ENCODE measurements around the gene TTC7B.

Gene TTC7B

DNA sequence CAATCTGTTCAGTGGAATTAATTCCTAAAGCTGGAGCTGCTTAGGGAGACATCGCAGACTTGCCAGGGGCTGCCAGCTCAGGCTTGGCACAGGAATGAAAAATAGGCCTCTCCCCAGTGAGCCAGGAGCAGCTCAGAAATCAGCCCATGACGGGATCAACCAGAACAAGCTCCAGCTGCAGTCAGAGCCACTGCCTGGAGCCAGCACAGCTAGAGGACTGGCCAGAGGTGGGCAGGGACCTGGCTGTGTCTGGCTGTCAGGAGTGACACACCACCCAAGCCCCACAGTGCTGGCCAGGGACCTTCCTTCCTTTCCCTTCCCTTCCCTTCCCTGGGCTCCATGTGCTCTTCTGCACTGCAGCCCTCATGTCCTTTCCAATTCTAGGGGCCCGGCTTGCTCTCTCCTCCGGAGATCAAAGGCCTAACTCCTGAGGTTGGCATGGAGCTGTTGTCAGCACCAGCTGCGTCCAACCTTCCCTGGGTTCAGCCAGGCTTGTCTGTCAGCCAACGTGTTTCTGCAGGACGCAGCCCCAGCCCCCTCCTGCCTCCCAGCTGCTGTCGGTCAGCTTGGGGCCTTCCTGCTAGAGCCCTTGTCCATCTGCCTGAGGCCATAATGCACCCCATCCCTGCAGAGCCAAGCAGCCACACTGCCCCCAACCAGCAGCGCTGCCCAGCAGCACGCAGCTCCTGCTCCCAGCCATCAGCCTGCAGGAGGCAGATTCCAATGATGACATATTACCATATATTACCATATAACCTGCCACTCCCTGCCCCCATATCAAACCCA is 270.1 kb downstream of the TTC7B start:
- DNase-seq (ENCODE audit: low spot score) = no peak

DNA sequence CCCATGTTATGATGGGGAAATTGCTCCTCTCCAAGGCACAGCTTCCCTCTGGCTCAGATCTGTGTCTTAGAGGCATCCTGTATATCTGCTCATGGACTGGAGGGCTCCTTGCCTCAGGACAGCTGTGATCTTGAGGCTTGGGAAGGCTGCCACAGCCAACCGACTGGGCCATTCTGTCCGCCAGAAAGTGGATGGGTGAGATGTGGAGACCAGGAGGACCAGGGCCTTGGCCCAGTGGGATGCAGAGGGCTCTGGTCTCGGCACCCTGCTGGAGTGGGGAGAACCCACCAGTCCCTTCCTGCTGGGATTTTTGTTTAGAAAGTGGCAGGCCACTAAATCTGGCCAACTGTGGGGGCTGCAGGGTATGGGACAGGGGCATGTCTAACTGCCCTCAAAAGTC is 270.8 kb downstream of the TTC7B start:
- no peak for DNase-seq (ENCODE audit: low spot score)

DNA sequence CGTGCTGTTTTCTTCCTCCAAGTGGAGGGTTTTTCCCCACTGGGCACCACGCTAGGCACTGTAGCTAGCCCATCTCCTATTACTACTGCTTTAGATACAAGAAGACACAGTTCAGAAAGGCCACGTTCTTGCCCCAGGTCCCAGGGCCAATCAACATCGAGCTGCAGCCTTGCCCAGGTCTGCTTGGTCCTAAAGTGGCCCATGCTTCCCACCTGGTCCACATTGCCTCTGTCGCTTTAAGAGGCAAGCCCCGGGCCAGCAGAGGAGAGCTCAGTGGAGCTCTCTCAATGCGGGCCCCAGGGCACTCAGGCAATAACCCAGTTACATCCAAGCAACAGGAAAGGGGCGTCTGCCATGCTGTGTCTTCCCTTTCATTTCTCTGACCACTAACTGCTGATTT is 271.3 kb downstream of the TTC7B start:
- DNase-seq (ENCODE audit: low spot score) = no peak

DNA sequence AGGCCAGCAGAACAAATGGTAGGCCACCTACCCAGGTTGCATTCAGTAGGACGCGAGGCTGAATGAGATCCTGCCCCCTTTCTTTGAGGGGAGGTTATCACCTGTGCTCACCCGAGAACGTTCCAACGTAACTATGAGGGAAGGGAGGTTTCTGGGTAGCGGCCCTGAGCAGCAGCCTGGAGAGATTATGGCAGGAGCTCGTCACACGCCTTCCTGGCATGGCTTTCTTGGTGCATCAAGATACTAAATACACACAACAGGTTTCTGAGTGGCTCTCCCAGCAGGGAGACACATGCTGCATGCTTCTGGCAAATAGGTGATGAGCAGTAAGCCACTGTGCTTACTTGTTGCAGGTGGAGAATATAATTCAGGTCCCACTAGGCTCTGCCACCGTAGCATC is 271.7 kb downstream of the TTC7B start:
- DNase-seq (ENCODE audit: low spot score) = no peak

DNA sequence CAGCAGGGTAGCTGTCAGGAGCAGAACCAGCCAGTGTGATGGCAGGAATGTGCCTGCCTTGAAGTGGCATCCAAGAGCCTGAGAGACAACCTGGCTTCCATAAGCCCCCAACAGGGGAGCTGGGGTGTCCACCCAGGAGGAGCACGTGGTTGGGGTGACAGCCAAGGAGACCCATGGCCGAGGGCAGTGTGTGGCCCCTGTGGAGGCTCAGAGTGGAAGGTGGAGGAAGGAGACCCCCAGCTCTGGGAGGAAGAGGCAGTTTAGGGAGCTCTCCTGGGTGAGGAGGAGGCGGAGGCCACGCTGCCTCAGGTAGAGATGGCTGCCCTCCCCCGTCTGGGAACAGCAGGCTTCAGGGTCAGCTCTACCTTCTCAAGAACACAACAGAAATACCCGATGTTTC is 272.4 kb downstream of the TTC7B start:
- no peak for DNase-seq (ENCODE audit: low spot score)

DNA sequence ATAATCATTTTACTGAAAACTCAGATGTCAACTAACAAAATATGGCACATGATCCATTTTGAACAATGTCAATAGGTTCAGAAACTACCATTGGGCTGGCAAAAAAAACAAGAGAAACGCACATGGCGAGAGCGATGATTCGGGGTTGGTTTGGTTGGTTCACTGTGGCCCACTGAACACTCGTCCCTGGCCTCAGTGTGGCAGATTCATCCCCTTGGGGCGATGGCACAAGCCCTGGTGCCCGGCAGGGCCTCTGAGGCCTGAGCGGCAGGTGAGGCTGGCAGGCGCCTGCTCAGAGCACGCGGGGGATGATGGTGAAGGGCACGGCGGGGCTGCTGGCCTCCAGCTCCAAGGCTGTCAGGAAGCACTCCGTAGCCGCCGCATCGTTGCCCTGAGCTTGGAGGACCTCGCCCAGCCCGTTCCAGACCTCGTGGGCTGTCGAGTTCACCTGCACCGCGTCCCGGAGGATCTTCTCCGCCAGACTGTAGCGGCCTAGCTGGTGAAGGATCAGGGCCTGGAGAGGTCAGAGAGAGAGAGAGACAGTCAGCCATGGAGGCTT is 275.1 kb downstream of the TTC7B start:
- no peak for DNase-seq (ENCODE audit: low spot score)

DNA sequence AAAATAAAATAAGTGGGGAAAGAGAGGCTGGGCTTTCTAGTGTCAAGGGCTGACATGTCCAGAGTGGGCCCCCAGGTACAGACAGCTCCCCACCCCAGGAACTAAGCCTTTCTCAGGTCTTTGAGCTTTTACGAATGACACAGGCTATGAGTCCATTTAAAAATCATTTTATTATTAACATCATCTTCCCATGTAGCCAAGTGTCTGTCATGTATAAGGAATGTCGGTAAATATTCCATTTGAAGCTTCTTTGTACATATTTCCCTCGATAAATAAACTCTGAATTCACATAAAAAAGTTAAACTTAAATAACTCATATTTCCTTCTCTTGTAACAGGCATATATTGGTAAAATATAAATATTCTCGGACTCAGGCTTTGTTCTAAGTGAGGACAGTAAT is 275.8 kb downstream of the TTC7B start:
- DNase-seq (ENCODE audit: low spot score) = no peak

DNA sequence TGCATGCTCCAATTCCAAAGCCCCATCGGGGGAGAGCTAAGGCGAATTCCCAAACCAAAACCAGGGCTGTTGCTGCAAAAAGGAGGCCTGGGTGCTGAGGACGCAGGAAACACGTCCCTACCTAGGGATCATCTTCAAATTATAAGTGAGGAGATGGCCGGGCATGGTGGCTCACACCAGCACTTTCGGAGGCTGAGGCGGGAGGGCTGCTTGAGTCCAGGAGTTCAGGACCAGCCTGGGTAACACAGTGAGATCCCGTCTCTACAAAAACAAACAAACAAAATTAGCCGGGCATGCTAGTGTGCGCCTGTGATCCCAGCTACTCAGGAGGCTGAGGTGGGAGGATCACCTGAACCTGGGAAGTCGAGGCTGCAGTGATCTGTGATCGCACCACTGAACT is 276.2 kb downstream of the TTC7B start:
- no peak for DNase-seq (ENCODE audit: low spot score)

DNA sequence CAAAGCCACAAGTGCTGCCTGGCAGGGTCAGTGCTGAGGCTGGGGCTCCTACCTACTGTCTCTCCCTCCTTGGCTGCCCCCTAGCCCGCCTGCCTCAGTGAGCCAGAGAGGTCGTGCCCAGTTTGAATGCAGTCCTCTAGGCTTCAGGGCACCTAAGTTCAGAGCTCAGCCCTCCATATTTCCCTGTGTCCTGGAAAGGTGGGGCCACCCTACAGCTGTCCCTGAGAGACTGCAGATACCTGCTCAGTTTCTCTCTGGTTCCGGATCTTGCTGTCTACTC is 276.8 kb downstream of the TTC7B start:
- no peak for DNase-seq (ENCODE audit: low spot score)

DNA sequence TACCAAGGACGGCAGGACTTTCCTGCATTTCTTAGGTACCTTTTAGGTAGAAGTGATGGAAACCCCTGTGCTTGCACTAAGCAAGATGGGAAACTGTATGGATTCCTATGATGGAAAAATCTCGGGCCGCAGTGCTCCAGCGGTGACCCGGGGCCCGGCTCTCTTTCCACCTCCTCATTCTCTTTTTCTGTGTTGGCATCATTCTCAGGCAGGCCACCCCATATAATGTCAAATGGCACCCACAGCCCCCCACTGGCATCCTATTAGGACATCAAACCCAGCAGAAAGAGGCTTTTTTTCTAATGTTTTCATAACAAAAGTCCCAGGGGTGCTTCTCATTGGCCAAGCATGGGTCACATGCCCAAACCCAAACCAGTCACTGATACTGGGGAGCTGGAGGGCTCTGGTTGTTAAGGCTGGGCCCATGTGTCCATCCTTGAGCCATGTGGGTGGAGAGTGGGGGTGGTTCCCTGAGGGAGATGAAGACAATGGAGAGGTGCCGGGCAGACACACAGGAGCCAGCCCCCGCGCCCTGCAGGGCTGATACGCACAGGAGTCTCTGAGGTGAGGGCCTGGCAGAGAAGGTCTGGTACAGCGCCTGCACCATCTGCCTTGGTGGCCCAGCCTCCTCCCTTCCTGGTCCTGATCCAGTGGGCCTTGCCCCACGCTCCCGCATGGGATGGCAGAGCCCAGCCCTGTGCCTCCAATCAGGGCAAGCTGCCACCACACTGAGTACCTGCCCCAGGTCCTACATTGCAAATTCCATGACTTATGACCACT is 277.3 kb downstream of the TTC7B start:
- no peak for DNase-seq (ENCODE audit: low spot score)

DNA sequence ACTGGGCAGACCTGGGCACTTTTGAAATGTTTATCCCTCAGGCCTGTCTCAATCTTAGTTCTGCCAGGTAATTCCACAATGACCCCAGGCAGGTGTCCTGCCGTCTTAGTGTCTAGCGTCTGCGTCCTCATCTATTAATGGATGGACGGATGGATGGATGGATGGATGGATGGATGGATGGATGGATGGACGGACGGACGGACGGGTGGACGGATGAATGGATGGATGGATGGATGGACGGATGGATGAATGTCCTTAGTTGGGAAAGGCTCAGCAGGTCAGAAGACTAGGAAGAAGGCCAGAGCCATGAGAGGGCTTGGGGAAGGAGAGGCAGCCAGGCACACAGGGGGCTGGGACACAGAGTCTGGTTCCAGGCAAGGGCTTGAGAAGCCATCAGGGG is 278.1 kb downstream of the TTC7B start:
- no peak for DNase-seq (ENCODE audit: low spot score)

DNA sequence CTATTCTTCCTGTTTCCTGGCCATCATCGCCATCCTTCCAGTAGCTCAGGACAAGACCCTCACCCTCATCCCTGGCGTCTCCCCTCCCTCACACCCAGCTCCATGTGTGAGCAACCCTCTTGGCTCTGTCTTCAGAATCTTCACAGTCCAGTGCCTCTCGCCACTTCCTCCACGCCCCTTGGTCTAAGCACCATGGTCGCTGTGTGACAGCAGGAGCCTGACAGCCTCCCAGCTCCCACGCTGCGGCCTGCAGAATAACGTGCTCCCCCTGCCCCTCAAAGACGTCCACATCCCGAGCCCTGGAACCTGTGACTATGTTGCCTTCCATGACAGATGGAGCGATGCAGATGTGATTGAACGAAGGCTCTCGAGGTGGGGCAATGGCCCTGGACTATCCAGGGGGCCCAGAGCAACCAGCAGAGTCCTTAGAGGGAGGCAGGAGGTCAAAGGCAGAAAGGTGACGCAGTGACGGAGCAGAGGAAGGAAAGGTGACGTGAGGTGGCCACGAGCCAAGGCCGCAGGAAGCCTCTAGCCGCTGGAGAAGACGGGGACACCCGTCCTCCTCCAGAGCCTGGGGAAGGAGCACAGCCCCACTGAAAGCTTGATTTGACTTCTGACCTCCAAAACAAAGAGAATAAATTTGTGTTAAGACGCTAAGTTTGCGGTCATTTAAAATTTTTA is 279.6 kb downstream of the TTC7B start:
- no peak for DNase-seq (ENCODE audit: low spot score)

DNA sequence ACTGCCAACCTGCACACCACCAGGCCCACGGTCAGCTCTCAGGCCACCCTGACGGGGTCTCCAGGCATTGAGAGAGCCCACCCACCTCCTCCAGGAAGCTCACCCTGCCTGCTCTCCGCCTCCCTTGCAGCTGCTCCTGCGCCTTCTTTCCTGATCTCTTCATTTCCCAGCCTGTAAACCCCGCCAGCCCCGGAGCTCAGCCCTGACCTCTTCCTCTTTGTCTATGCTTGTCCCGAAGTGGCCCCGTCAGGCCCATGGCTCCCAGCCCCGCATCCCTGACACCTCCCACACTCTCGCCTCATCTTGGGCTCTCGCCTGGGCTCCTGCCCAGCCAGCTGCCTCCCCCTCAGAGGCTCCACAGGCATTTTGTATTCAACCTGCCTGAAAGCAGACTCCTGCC is 280.1 kb downstream of the TTC7B start:
- no peak for DNase-seq (ENCODE audit: low spot score)

DNA sequence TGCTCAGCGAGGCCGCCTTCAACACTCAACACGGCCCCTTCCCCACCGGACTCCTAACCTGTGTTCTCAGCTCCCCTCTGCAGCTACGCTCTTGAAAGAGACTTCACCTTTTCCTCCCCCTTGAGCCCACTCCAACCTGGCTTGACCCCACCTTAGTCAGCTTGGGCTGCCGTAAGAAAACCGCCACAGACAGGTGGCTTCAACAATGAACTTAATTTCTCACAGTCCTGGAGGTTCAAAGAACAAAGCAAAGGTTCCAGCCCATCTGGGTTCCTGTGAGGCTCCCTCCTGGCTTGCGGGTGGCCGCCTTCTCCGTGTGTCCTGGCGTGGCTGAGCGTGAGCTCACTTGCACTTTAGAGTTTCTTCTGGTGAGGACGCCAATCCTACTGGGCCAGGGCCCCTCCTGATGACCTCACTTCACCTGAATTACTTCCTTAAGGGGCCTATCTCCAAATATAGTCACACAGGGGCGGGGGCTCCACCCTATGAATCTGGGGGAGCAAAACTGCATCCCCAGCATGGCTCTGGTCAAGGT is 280.6 kb downstream of the TTC7B start:
- no peak for DNase-seq (ENCODE audit: low spot score)

DNA sequence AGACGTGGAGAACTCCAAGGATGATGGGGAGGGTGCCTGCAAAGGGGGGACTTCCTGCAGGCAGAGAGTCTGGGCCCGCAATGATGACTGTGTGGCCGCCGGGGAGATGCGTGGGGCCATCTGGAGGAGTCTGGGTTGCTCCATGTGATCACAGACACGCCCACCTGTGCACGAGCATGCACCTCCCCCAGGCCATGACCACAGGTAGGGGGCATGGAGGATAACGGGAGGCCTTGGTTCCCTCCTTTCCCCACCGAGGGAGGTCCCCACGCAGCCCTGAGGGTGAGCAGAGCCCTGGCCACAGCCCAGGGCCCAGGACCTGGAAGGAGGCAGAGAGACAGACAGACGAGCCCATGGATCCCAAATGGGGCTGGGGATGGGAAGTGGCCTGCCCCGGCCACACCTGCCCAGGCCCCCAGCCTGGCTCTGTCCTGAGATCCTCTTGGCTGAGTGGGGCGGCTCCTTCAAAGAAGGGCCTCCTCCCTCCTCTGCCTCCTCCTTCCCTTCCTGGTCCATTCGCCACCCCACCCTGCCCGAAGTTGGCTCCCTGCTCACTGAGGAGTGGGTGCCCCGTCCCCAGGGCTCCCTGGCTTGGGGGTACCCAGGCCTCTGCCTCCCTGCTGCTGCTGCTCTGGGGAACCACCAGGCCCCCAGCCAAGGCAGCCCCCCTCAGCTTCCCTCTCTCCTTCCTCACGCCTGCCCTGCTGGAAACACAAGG is 281.2 kb downstream of the TTC7B start:
- DNase-seq (ENCODE audit: low spot score) = no peak

DNA sequence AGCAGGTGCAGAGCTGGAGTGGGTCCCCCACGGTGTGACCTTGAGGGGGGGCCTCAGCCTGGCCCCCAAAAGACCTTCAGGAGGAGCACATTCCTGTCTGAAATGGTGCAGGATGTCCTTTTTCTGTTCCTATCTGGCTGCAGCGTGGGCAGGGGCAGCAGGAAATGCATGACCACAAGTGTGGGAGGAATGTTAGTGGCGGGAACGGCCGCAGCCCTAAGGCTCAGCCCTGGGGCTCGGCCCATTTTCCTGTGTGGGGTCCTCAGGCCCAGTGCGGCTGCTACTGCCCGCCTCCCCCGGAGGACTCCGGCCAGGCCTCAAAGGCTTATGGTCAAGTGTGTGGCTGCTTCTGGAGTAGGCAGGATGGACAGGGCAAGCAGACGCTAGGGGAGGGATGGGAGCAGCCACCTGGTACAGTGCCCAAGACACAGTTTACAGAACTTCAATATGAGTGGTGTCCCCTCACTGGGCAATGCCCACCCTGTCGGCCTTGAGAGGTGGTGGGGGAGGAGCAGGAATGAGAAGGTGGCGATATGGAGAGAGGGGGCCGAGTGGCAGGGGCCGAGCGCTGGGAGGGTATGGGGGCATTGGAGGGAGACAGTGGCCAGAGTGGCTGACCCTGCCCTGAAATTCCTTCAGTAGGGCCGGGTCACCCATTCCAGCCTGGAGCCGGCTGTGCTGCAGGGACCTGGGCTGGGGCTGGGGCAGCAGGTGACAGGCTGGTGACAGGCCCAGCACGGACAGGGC is 282.0 kb downstream of the TTC7B start:
- DNase-seq (ENCODE audit: low spot score) = no peak

DNA sequence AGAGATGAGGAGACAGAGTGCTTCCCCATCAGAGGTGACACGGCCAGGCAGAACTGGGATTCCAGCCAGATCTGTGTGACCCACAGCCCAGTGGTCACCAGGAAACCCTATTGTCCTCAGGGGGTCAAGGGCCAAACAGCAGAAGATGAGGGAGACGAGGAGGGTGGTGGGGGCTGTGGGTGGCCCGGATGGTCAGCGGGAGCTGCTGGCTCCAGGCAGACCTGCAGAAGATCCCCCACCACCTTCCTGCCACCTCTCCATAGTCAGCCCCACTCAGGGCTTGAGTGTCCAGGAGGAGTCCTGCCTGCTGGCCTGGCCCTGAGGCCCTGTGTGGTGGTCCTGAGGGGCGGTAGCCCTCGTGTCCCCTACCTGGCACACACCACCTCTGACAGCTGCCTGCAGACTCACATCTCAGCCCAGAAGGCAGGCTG is 282.6 kb downstream of the TTC7B start:
- no peak for DNase-seq (ENCODE audit: low spot score)

DNA sequence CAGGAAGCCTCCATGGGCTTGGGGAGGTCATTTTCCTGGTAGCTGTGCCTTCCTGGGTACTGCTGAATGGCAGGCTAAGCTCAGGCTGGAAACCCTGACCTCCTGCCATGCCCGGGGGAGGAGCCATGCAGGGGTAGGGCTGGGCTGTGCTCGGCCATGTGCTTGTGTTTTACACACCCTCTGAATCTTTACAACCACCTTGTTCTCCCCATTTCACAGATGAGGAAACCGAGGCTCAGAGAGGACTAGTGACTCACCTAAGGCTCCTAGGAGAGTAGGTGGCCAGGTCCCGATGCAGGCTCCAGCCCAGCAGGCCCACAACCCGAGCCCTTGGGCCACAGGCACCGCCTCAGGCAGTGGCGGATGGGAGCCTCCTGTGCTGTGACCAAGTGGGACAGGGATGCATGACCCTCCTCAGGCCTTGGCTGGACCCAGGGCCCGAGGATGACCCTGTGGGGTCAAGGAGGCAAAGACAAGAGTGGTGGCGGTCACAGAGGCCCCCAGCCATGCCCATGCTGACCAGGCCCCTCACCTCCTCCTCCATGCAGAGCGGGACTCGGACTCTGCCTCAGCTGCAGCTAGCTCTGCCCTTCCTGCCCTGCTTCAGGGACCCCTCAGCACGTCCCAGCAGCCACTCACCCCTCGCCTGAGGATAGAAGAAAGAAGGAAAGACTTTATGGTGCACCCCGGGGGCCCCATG is 283.3 kb downstream of the TTC7B start:
- no peak for DNase-seq (ENCODE audit: low spot score)

DNA sequence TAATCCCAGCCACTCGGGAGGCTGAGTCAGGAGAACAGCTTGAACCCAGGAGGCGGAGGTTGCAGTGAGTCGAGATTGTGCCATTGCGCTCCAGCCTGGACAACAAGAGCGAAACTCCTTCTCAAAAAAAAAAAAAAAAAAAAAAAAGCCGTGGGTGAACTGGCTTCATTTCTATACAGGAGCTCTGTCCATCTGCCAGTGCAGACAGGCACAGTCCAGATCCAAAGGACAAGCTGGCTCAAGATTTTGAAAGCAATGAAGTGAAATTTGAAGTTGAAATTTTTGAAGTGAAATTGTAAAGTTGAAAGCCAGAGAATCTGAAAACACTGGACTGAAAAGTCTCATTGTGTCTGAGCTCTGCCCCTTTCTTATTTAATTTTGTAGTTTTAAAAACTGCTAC is 284.7 kb downstream of the TTC7B start:
- no peak for DNase-seq (ENCODE audit: low spot score)

DNA sequence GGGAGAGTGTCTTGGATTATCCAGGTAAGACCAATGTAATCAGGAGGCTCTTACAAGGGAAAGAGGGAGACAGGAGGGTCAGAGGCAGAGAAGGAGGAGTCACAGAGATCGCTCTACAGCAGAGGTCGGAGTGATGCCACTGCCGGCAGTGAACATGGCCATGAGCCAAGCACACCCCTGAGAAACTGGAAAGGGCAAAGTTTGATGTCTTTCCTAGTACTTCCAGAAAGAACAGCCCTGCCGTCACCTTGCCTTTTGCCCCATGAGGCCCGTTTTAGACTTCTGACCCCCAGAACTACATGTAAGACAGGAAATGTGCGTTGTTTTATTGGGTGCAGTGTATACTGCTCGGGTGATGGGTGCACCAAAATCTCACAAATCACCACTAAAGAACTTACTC is 285.7 kb downstream of the TTC7B start:
- no peak for DNase-seq (ENCODE audit: low spot score)

DNA sequence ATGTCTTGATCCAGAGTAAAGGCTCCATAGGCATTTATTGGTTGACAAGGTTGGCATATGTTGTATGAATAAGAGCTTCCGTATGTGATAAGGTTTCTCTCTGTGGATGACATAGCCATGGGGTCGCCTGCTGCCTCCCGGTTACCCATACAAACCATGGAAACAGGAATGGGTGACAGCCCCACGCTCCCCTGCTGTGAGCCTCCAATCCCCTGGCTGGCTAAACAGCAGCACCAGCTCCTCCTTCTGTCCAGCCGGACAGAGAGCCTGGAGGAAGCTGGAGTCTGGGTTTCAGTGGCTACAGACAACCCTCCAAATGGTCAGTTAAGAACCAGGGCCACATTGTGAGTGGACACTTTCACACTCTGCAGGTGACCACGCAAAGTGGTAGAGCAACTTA is 288.3 kb downstream of the TTC7B start:
- no peak for DNase-seq (ENCODE audit: low spot score)
